ENCODE results near the gene JAKMIP2. TPM values are rescaled to one million over a fixed set of nuclear protein-coding genes. Genes with fewer than 3 reads are reported as not detected.

JAKMIP2 gene
- total RNA-seq, 4 donors from 2014 or later: 2.1 TPM; not detected in 2

DNA sequence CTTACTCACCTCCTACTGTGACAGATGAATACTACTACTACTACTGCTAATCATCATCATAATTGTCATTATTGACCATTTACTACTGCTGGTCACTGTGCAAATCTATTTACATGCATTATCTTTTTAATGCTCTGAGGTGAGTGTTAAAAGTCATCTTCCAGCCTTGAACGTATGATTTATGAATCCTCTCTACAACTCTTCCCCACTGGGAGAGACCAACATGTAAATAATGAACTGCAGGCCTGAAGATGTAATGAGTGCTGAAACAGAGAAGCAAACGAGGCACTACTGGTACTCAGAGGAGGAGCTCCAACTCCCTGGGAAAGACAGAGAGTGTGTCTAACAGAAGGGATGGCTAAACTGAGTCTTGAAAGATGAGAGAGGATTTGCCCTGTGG is 95.4 kb downstream of the JAKMIP2 start:
- DNase-seq: no peak
- TF ChIP-seq POLR2A (IDR thresholded peaks at IDR 0.05): no peak
- TF ChIP-seq, protein P1, sequence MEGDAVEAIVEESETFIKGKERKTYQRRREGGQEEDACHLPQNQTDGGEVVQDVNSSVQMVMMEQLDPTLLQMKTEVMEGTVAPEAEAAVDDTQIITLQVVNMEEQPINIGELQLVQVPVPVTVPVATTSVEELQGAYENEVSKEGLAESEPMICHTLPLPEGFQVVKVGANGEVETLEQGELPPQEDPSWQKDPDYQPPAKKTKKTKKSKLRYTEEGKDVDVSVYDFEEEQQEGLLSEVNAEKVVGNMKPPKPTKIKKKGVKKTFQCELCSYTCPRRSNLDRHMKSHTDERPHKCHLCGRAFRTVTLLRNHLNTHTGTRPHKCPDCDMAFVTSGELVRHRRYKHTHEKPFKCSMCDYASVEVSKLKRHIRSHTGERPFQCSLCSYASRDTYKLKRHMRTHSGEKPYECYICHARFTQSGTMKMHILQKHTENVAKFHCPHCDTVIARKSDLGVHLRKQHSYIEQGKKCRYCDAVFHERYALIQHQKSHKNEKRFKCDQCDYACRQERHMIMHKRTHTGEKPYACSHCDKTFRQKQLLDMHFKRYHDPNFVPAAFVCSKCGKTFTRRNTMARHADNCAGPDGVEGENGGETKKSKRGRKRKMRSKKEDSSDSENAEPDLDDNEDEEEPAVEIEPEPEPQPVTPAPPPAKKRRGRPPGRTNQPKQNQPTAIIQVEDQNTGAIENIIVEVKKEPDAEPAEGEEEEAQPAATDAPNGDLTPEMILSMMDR (IDR thresholded peaks at IDR 0.05): no peak

DNA sequence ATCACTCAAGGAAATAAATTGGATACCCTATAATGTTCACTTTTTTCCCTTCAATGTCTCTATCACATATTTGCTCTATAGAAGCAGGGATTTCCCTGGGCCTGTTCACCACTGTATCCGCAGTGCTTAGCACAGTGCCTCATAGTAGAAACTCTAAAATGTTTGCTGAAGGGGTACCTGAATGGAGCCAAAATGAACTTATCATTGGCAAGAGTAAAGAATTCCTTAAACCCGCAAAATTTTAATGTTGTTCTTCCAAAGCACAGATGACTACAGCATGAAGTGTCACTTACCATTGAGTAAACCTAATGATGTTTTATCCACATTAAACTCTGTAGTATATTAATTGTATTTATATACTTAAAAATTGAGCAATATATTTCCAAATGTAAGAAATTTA is 96.1 kb downstream of the JAKMIP2 start:
- DNase-seq: no peak
- no peaks in the 10 kb centered on the region for H3K9me3 ChIP-seq
- TF ChIP-seq, protein P1 (IDR thresholded peaks at IDR 0.05): no peak
- TF ChIP-seq POLR2A (IDR thresholded peaks at IDR 0.05): no peak
- no peaks in the 10 kb centered on the region for H3K27me3 ChIP-seq
- H3K36me3 ChIP-seq: no peaks in the 10 kb centered on the region
- no peak overlapping the region for H3K27ac ChIP-seq
- H3K4me3 ChIP-seq: no peak overlapping the region
- H3K4me1 ChIP-seq: no peaks in the 10 kb centered on the region

More for the DNA sequence above, 95.4 kb downstream of the JAKMIP2 start:
- no peak overlapping the region for H3K27ac ChIP-seq
- H3K9me3 ChIP-seq: no peaks in the 10 kb centered on the region
- H3K4me3 ChIP-seq: no peak overlapping the region
- H3K36me3 ChIP-seq: no peaks in the 10 kb centered on the region
- no peaks in the 10 kb centered on the region for H3K4me1 ChIP-seq
- no peaks in the 10 kb centered on the region for H3K27me3 ChIP-seq

DNA sequence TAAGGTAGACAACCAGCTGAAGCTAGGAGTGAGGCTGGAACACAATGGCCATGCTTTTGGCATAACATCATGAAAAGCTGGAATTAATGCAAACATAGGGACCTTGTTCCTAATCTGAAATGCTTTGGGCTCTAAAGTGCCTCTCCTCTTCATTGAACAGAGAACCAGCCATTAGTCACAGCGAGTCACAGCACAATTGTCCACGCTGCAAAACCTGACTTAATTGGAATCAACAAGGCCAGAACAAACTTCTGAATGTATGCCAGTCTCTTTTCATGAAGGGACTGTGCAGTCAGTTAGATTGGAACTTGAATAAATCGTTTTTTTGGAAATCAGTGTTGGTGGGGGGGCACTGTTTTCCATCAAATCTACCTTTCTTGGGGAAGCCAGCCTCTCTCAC is 96.5 kb downstream of the JAKMIP2 start:
- TF ChIP-seq, protein P1 (IDR thresholded peaks at IDR 0.05): no peak
- no peak for TF ChIP-seq POLR2A (IDR thresholded peaks at IDR 0.05)
- no peak overlapping the region for H3K4me3 ChIP-seq

DNA sequence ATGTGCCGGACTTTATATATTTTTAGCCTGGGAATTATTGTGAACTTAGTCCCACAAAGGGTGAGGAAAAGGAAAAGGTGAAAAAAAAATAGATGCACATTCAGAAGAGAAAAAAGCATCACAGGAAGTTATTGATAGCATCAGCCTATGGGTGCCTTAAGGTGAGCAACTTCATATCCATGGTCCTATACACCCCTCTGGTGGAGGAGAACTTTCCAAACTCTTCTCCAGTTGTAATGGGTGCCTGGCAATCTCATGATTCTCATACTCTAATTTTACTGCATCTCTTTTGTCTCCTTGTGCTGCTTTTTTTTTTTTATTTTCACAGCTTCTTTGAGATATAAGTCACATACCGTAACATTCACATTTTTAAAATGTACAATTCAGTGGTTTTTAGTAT is 107.4 kb downstream of the JAKMIP2 start:
- no peak for DNase-seq
- H3K27ac ChIP-seq: no peak overlapping the region
- no peak overlapping the region for H3K4me3 ChIP-seq
- H3K27me3 ChIP-seq: no peaks in the 10 kb centered on the region
- no peak for TF ChIP-seq POLR2A (IDR thresholded peaks at IDR 0.05)
- TF ChIP-seq, protein P1 (IDR thresholded peaks at IDR 0.05): peak in 2 of 6 experiments; percentile 25 to 32
- H3K9me3 ChIP-seq: no peaks in the 10 kb centered on the region
- no peaks in the 10 kb centered on the region for H3K4me1 ChIP-seq
- no peaks in the 10 kb centered on the region for H3K36me3 ChIP-seq

More for the DNA sequence above, 96.5 kb downstream of the JAKMIP2 start:
- Histone ChIP-seq H3K9me3 (no peaks in the 10 kb centered on the region), H3K27me3 (no peaks in the 10 kb centered on the region), H3K27ac (no peak overlapping the region), H3K4me1 (no peaks in the 10 kb centered on the region), H3K36me3 (no peaks in the 10 kb centered on the region)
- DNase-seq: no peak

DNA sequence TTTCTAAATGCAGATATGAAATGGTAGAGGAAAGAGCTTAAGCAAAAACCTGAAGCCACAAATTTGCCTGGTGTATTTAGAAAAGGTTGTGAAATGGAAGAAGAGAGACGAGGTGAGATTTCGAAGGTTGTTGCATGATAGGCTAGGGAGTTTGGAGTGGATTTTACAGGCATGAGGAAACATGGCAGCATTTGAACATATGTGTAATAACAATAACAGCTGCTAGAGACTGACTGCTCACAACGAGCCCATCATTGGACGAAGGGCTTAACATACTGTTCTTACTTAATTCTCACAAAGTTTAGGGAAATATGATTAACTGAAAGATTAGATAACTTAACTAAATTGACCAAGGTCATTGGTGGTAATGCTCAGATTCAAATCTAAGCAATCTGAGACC is 108.1 kb downstream of the JAKMIP2 start:
- Histone ChIP-seq H3K4me3 (no peak overlapping the region), H3K4me1 (no peaks in the 10 kb centered on the region), H3K9me3 (no peaks in the 10 kb centered on the region), H3K36me3 (no peaks in the 10 kb centered on the region), H3K27ac (no peak overlapping the region), H3K27me3 (no peaks in the 10 kb centered on the region)
- TF ChIP-seq, protein P1 (IDR thresholded peaks at IDR 0.05): no peak
- TF ChIP-seq POLR2A (IDR thresholded peaks at IDR 0.05): no peak
- no peak for DNase-seq

DNA sequence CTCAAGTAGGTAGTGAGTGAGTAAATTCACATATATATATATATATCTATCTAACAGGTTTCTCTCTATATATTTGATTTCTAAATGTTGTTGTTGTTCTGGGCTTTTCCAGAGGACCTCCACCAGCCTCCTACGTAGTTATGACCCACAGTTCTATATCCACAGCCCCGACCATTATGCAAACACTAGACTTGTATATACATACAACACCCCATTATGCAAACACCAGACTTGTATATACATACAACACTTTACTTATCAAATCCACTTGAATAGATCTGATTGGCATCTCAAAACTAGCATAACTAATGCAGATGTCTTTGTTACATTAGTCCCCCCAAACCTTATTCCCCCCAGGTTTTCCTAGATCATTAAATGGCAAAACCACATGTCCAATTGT is 108.7 kb downstream of the JAKMIP2 start:
- Histone ChIP-seq H3K4me1 (no peaks in the 10 kb centered on the region), H3K4me3 (no peak overlapping the region), H3K9me3 (no peaks in the 10 kb centered on the region), H3K27me3 (no peaks in the 10 kb centered on the region), H3K27ac (no peak overlapping the region), H3K36me3 (no peaks in the 10 kb centered on the region)
- DNase-seq: no peak
- TF ChIP-seq POLR2A (IDR thresholded peaks at IDR 0.05): no peak
- TF ChIP-seq, protein P1 (IDR thresholded peaks at IDR 0.05): no peak

Data from Peyer's patch (tissue), 4 donors.